Endothelial cell of umbilical vein (primary cell): ENCODE data around the gene LMAN2. TPM values are rescaled to one million over a fixed set of nuclear protein-coding genes. Genes with fewer than 3 reads are reported as not detected.

ENCODE experiments used
- BruUV-seq: library from RNA; stranded (reverse); fragments of 400-500 nt; replicated peaks from 2 replicates; lab custom pipeline; 2021; lab: Mats Ljungman, UMichigan
- CTCF ChIA-PET: fragments of 300-600, 350-600 bp; sonication (Branson Sonifier 250); formaldehyde crosslinking; loops from one replicate; lab custom pipeline; 2021; ENCODE audit warnings: antibody characterized with exemption, inconsistent platforms; lab: Charles Lee
- POLR2A ChIA-PET: fragments of 300-600, 350-600 bp; sonication (Branson Sonifier 250); formaldehyde crosslinking; loops from one replicate; lab custom pipeline; 2021; ENCODE audit warnings: antibody characterized with exemption, inconsistent platforms; lab: Charles Lee
- DNase-seq: peaks from one replicate; pipeline ENCODE4 v3.0.0-alpha.2; 2011; ENCODE audit warnings: low read depth, low spot score
- FAIRE-seq: peaks from 2 replicates; lab custom pipeline; 2011; peaks lifted over from hg19 to GRCh38; lab: Jason Lieb, UNC
- H2AFZ ChIP-seq: 2 replicates; pipeline ENCODE4 v1.6.0; 2012; ENCODE audit warnings: low read depth, low read length, control low read depth, inconsistent platforms
- H3K27ac ChIP-seq: 2 replicates; pipeline ENCODE4 v1.5.1; 2011; ENCODE audit warnings: low read depth, mild to moderate bottlenecking, control low read depth, low read length, moderate library complexity; ENCODE audit not compliant: insufficient read depth
- H3K27me3 ChIP-seq, 2 experiments: 2 replicates each; pipeline versions ENCODE4 v1.6.0 to v1.6.1; 2011; ENCODE audit warnings: low read length in 2 of 2, mixed read lengths in 1 of 2; ENCODE audit not compliant: control insufficient read depth in 2 of 2, insufficient read depth in 2 of 2
- H3K36me3 ChIP-seq, 2 experiments: 2 replicates in 1 of 2; 3 replicates in 1 of 2; pipeline ENCODE4 v1.5.1; 2011; ENCODE audit warnings: low read length in 2 of 2, mild to moderate bottlenecking in 1 of 2, moderate library complexity in 1 of 2; ENCODE audit not compliant: control insufficient read depth in 2 of 2, insufficient read depth in 2 of 2; ENCODE audit errors: extremely low read depth in 1 of 2
- H3K4me1 ChIP-seq: 3 replicates; pipeline ENCODE4 v1.5.1; 2011; ENCODE audit warnings: mild to moderate bottlenecking, low read length; ENCODE audit not compliant: control insufficient read depth, insufficient read depth; ENCODE audit errors: extremely low read depth
- H3K4me2 ChIP-seq: 2 replicates; pipeline ENCODE4 v1.6.1; 2011; ENCODE audit warnings: low read length, control low read depth, mixed read lengths; ENCODE audit not compliant: insufficient read depth
- H3K4me3 ChIP-seq, 3 experiments: fragments of 200-600 bp in 1 of 3; sonication (generic), shearing (Covaris generic) in 1 of 3; replicated peaks in 1 of 3; 2 replicates each; pipeline ENCODE4 v1.5.1; 2011 to 2016; ENCODE audit warnings: control low read depth in 3 of 3, low read length in 3 of 3, mild to moderate bottlenecking in 2 of 3, inconsistent platforms in 1 of 3, low read depth in 1 of 3, moderate library complexity in 1 of 3; ENCODE audit not compliant: insufficient read depth in 1 of 3
- H3K79me2 ChIP-seq: 2 replicates; pipeline ENCODE4 v1.6.0; 2012; ENCODE audit warnings: low read length, inconsistent platforms; ENCODE audit not compliant: control insufficient read depth, insufficient read depth
- H3K9ac ChIP-seq: replicated peaks from 2 replicates; pipeline ENCODE3; 2011; ENCODE audit warnings: low read length, control low read depth; ENCODE audit not compliant: insufficient read depth; ENCODE audit errors: extremely low read depth
- H3K9me1 ChIP-seq: replicated peaks from 3 replicates; pipeline ENCODE4 v1.6.0; 2011; ENCODE audit warnings: mild to moderate bottlenecking, low read length; ENCODE audit not compliant: control insufficient read depth, insufficient read depth; ENCODE audit errors: extremely low read depth
- H3K9me3 ChIP-seq: replicated peaks from 2 replicates; pipeline ENCODE4 v1.5.1; 2012; ENCODE audit warnings: low read length, inconsistent platforms; ENCODE audit not compliant: control insufficient read depth, insufficient read depth
- H4K20me1 ChIP-seq: replicated peaks from 2 replicates; pipeline ENCODE3; 2011; ENCODE audit warnings: mild to moderate bottlenecking, low read length; ENCODE audit not compliant: control insufficient read depth, insufficient read depth; ENCODE audit errors: extremely low read depth
- EZH2 ChIP-seq: IDR thresholded peaks from 2 replicates; pipeline ENCODE4 v1.6.1; 2012; ENCODE audit warnings: borderline replicate concordance, low read depth, mild to moderate bottlenecking, moderate library complexity, low read length, inconsistent platforms; ENCODE audit not compliant: severe bottlenecking
- FOS ChIP-seq: IDR thresholded peaks from 2 replicates; pipeline ENCODE4 v1.6.1; 2011; ENCODE audit warnings: mild to moderate bottlenecking, low read length, moderate library complexity, borderline replicate concordance; ENCODE audit not compliant: insufficient read depth
- GATA2 ChIP-seq: IDR thresholded peaks from 2 replicates; pipeline ENCODE4 v1.7.0; 2011; ENCODE audit warnings: low read depth, mild to moderate bottlenecking, moderate library complexity, mixed read lengths, low read length; ENCODE audit not compliant: insufficient read length, insufficient read depth
- JUN ChIP-seq: IDR thresholded peaks from 2 replicates; pipeline ENCODE4 v1.6.1; 2011; ENCODE audit warnings: borderline replicate concordance, low read depth; ENCODE audit not compliant: insufficient read length, insufficient read depth
- MAX ChIP-seq: IDR thresholded peaks from 2 replicates; pipeline ENCODE4 v1.6.1; 2011; ENCODE audit not compliant: insufficient read depth, insufficient read length
- MYC ChIP-seq: IDR thresholded peaks from one replicate; pipeline ENCODE4 v1.6.1; 2011; ENCODE audit warnings: mild to moderate bottlenecking, low read depth, low read length
- POLR2A ChIP-seq: IDR thresholded peaks from 2 replicates; pipeline ENCODE4 v1.6.1; 2012; ENCODE audit warnings: low read depth, mild to moderate bottlenecking, control low read depth, low read length
- POLR2AphosphoS5 ChIP-seq: IDR thresholded peaks from 2 replicates; pipeline ENCODE4 v1.6.1; 2012; ENCODE audit warnings: low read depth, mild to moderate bottlenecking, control low read depth, low read length, moderate library complexity; ENCODE audit not compliant: insufficient read depth
- dilution Hi-C: fragments of 300-500 bp; cut with MboI; formaldehyde crosslinking; loops from one replicate; pipeline ENCODE4 v1.15.0; 2019; ENCODE audit warnings: low sequenced_read_pairs; ENCODE audit not compliant: extremely low pct_ligation_motif_present
- intact Hi-C: fragments of 100-400 bp; cut with micrococcal nuclease; formaldehyde crosslinking; loops from one replicate; pipeline ENCODE4 v1.10.0; 2022
- polyA plus RNA-seq, 4 experiments: library from polyadenylated mRNA; depleted of rRNA in 3 of 4; stranded (reverse) in 3 of 4; unstranded in 1 of 4; fragments of >200 nt; gene quantifications; 2 replicates each; pipeline versions ENCODE4 v1.2.1 to v1.2.3, GENCODE V29; 2011 to 2012; ENCODE audit warnings: missing spikeins in 1 of 4
- total RNA-seq: library from RNA; stranded (reverse); gene quantifications from 2 replicates; pipeline ENCODE4 v1.2.3, GENCODE V29; 2021
- TF ChIP-seq, protein P1 (sequence below), 2 donors: IDR thresholded peaks; 1 replicate in 1 of 2; 2 replicates in 1 of 2; pipeline ENCODE4 v1.5.1; 2011; ENCODE audit warnings: low read length in 2 of 2, mild to moderate bottlenecking in 2 of 2, moderate library complexity in 2 of 2, control low read depth in 1 of 2, inconsistent platforms in 1 of 2, low read depth in 1 of 2; ENCODE audit not compliant: insufficient read depth in 1 of 2; ENCODE audit errors: extremely low read depth in 1 of 2

The LMAN2 gene
- total and polyA plus RNA-seq, 2 donors (not counting 3 experiments of a cell fraction or from before 2014, with no cell fraction given) = 151 to 370 TPM

GRCh38 chr5:177332031-177332895, 19.2 kb downstream of the LMAN2 start:
- Histone ChIP-seq H3K9ac (no peak overlapping the region), H3K4me3 (no peak overlapping the region), H3K36me3 (peaks cover 0 to 41% of the 10 kb centered on the region in 2 experiments), H3K4me2 (no peak overlapping the region), H3K27ac (no peak overlapping the region), H3K27me3 (no peaks in the 10 kb centered on the region), H3K9me1 (no peaks in the 10 kb centered on the region), H3K4me1 (peaks cover 14% of the 10 kb centered on the region), H3K9me3 (no peaks in the 10 kb centered on the region), H2AFZ (no peak overlapping the region), H3K79me2 (no peaks in the 10 kb centered on the region), H4K20me1 (no peaks in the 10 kb centered on the region)
- DNase-seq (no peak), FAIRE-seq (no peak)
- no TSS peak for BruUV-seq
- dilution Hi-C loops = no loop called here
- ChIA-PET CTCF (interaction anchor here (1.8 kb wide), 1 partner anchor 23 kb away, joined by 6 read pairs; no protein-coding TSS in a partner anchor), POLR2A (no interaction called here)
- intact Hi-C loops = no loop called here
- TF ChIP-seq FOS = no peak

DNA sequence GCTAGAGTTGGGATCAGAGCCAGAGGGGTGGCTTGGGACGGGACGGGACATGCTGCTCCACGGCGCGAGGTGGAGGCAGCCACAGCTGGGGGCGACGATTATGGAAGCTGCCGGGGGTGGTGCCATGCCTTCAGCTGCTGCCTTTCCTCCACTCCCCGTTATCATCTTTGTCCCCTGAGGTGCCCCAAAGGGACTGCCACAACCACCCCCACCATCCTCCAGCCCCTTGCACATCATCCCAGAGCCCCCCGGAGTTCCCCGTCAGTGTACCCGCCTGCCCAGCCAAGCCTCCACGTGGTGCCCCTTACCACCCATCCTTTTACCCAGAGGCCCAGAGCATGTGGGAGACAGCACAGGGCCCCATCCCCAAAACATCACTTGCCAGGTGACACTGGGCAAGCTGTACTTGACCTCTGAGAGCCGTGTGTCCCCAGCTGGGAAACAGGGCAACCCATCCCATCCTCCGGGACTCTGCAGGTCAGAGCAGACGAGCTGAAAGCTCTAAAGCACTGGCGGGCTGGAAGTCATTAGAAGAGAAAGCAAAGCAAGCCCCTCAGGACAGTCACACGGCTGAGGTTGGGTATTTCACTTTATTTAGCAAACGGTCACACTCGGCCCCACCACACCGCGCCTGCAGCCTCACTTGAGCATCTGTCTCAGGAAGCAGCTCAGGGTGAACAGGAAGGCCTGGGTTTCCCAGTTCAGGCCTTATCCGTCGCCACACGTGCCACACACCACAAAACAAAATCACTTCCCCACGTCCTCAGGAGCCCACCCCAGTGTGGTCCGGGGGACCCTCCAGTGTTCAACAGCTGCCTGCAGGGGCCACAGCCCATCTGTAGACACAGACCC, 20.3 kb downstream of the LMAN2 start:
- Histone ChIP-seq H3K4me1 (peaks cover 16% of the 10 kb centered on the region), H3K36me3 (peaks cover 0 to 34% of the 10 kb centered on the region in 2 experiments), H3K9me1 (no peaks in the 10 kb centered on the region), H3K9me3 (no peaks in the 10 kb centered on the region), H4K20me1 (no peaks in the 10 kb centered on the region), H3K79me2 (no peaks in the 10 kb centered on the region), H3K4me3 (no peak overlapping the region), H3K27ac (no peak overlapping the region), H3K27me3 (no peaks in the 10 kb centered on the region), H3K9ac (no peak overlapping the region), H3K4me2 (no peak overlapping the region), H2AFZ (no peak overlapping the region)
- DNase-seq (no peak), FAIRE-seq (no peak)
- dilution Hi-C loops (no loop called here), intact Hi-C loops (no loop called here)
- TSS peak; percentile 70 for BruUV-seq
- TF ChIP-seq GATA2 (no peak), POLR2A (no peak), FOS (no peak), MAX (no peak), JUN (no peak), POLR2AphosphoS5 (no peak), MYC (no peak), EZH2 (no peak)
- TF ChIP-seq, protein P1, sequence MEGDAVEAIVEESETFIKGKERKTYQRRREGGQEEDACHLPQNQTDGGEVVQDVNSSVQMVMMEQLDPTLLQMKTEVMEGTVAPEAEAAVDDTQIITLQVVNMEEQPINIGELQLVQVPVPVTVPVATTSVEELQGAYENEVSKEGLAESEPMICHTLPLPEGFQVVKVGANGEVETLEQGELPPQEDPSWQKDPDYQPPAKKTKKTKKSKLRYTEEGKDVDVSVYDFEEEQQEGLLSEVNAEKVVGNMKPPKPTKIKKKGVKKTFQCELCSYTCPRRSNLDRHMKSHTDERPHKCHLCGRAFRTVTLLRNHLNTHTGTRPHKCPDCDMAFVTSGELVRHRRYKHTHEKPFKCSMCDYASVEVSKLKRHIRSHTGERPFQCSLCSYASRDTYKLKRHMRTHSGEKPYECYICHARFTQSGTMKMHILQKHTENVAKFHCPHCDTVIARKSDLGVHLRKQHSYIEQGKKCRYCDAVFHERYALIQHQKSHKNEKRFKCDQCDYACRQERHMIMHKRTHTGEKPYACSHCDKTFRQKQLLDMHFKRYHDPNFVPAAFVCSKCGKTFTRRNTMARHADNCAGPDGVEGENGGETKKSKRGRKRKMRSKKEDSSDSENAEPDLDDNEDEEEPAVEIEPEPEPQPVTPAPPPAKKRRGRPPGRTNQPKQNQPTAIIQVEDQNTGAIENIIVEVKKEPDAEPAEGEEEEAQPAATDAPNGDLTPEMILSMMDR (IDR thresholded peaks at IDR 0.05; ENCODE audit: extremely low read depth in 1 of 2, insufficient read depth in 1 of 2, low read depth in 1 of 2, low read length in 2 of 2) = no peak
- ChIA-PET CTCF (interaction anchor here (0.9 to 1.8 kb wide), 2 partner anchors 22 to 170 kb away, joined by 3 to 6 read pairs; no protein-coding TSS in a partner anchor), POLR2A (no interaction called here)
